ENCODE data around the gene ELP2.
"Not testable (repeated sequence)": the region's sequence is repeated elsewhere in the genome, so short reads cannot be mapped to it uniquely, and the experiment has no call there.

ELP2 gene

GRCh38 chr18:36188916-36189315 lies 59.2 kb downstream of the ELP2 start:
- DNase-seq (ENCODE audit: low read depth) = no peak

DNA sequence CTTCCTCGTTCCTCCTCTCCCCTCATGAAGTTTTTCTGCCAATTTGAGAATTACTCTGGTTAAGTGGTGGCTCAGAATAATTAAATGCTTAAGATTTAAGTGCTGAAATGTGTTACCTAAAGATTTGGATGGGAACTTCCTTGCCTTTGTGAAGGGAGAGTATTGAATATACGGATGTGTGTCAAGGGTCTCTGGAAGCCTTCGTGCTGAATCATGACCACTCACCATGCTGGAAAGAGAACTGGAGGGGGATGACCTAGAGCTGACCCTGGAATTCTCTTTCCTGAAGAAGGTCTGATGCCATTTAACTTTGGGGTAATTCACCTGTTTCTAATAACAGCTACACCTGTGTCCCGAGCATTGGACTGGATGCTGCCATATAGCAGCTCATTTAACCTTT lies 59.8 kb downstream of the ELP2 start:
- DNase-seq (ENCODE audit: low read depth) = no peak

GRCh38 chr18:36191286-36191685 lies 61.6 kb downstream of the ELP2 start:
- no peak for DNase-seq (ENCODE audit: low read depth)

DNA sequence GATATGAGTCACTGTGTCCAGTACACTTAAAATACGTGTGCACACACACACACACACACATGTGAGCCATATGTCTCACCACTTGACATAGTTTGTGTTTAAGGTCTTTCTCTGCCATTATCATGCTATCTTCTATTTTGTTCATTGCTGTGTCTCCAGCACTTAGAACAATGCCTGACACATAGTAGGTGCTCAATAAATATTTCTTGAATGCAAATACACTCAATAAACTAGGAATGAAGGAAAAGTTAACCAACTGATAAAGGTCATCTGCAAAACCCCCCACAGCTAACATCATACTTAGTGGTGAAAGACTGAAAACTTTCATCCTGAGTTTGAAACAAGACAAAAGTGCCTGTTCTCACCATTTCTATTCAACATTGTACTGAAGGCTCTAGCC lies 62.0 kb downstream of the ELP2 start:
- no peak for DNase-seq (ENCODE audit: low read depth)

DNA sequence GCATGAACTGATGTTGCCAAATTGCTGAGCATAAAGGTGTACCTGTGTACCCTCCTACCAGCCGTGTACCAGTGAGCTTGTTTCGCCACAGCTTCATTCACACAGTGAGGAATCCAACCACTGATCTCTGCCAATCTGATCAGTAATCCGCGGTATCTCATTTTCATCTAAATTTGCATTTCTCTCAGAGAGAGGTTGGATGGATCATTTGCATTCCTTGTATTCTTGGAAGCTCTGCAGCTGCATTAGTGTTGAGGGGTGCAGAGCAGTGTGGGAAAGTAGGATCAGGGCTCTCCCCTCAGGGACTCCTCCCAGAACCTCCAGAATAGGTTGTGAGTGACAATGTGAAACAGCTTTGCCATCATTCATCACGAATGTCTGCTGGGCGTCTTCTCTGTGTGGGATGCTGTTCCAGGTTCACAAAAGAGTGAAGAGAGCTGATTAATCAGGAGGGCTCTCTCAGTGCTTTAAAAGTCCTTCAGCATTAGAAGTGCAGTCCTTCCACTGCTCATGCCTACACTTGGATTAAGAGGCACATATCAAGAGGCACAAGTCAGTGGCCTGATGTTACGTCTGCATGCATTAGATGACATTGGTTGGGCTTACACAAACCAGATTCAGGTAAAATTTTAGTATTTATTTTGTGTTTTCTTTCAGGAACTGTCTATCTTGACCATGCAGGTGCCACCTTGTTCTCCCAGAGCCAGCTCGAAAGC lies 65.1 kb downstream of the ELP2 start:
- no peak for DNase-seq (ENCODE audit: low read depth)

- no peak for DNase-seq (ENCODE audit: low read depth)
These were observed 65.9 kb downstream of the ELP2 start for GRCh38 chr18:36195427-36196122.

GRCh38 chr18:36196238-36196995 lies 66.7 kb downstream of the ELP2 start:
- no peak for DNase-seq (ENCODE audit: low read depth)

DNA sequence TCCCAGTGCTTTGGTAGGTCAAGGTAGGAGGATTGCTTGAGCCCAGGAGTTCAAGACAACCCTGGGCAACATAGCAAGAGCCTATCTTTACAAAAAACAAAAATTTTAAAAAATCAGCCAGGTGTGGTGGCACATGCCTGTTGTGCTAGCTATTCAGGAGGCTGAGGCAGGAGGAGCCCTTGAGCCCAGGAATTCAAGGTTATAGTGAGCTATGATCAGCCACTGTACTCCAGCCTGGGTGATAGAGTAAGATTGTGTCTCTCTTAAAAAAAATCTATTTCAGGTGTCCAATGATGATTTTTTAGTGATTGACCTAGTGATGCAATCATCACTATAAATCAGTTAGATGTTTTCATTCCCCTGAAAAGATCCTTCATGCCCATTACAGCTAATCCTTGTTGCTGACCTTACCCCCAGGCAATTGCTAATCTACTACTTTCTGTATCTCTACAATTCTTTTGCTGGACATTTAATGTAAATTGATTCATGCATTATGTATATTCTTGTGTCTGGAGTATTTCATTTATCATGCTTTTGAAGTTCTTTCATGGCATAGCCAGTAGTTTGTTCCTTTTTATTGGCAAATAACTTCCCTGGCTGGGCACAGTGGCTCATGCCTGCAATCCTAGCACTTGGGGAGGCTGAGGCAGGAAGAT lies 67.9 kb downstream of the ELP2 start:
- no peak for DNase-seq (ENCODE audit: low read depth)

GRCh38 chr18:36199691-36200295 lies 70.1 kb downstream of the ELP2 start:
- no peak for DNase-seq (ENCODE audit: low read depth)

DNA sequence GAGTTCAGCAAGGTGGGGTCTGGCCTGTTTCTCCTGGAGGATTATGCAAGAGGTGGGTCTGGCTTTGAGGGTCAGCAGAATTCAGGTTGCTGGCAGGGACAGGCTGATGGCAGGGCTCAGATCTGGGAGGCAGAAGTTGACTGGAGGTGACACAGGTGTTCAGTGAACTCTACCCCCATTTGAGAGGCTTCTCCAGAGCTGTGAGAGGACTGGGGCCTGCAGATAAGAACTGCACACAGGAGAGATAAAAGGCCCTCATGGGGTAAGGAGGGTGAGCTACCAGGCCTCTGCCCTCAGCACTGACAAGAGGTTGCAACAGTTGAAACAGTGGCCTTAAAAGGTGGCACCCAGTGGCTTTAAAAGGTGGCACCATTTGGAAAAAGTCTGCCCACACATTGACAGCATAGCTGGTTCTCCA lies 70.7 kb downstream of the ELP2 start:
- no peak for DNase-seq (ENCODE audit: low read depth)

DNA sequence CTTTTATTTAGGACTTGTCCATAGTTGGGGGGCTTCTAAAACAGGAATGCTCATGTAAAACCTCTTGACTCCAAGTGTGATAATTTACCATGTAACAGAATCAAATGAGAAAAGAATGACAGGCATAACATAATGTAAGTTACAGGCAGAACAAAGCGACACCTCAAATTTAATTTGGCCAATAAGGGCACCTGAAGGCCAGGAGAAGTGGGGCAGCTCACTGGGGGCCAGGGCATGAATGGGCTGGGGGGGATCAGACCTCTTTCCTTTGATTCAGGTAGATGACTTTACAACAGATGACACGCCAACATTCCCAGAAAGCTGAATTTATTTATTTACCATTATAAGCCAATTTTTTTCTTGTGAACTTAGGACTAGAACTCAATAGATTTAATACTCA lies 72.1 kb downstream of the ELP2 start:
- DNase-seq (ENCODE audit: low read depth) = no peak

DNA sequence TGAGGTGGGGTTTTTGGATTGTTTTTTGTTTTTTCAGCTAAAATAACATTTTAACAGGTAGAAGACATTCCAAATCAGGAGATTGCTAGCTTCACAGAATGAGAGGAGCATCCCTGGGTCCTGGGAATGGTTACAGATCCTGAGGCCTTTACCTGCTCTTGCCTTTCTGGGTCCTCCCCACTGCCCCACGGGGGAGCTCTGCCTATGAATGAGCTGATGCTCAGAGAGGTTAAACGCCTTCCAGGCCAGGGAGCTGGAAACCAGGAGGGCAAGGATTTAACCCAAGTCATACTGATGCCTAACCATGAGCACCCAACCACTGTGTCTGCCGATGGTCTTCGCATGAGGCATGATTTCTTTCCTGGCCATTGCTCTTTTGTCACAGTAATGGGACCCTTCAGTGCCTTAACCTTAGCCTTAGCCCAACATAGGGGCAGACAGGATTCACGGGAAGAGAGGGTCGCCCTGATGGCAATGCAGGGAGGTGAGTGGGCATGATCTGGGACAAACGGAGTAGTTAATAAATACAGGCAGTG lies 73.7 kb downstream of the ELP2 start:
- no peak for DNase-seq (ENCODE audit: low read depth)

GRCh38 chr18:36205166-36205565 lies 75.5 kb downstream of the ELP2 start:
- no peak for DNase-seq (ENCODE audit: low read depth)

DNA sequence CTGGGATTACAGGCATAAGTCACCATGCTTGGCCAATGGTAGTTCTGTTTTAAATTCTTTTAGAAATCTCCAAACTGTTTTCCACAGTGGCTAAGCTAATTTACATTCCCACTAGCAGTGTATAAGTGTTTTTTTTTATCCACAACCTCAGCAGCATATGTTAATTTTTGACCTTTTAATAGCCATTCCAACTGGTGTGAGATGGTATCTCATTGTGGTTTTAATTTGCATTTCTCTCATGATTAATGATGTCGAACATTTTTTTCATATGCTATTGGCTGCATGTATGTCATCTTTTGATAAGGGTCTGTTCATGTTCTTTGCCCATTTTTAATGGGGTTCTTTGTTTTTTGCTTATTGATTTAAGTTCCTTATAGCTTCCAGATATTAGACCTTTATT lies 77.6 kb downstream of the ELP2 start:
- no peak for DNase-seq (ENCODE audit: low read depth)

DNA sequence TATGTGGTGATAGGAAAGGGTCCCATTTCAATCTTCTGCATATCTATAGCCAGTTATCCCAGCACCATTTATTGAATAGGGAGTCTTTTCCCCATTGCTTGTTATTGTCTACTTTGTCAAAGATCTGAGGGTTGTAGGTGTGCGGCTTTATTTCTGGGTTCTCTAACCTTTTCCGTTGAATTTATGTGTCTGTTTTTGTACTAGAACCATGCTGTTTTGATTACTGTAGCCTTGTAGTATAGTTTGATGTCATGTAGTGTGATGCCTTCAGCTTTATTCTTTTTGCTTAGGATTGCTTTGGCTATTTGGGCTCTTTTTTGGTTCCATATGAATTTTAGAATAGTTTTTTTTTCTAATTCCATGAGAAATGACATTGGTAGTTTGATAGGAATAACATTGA lies 78.3 kb downstream of the ELP2 start:
- DNase-seq (ENCODE audit: low read depth) = not testable (repeated sequence)

DNA sequence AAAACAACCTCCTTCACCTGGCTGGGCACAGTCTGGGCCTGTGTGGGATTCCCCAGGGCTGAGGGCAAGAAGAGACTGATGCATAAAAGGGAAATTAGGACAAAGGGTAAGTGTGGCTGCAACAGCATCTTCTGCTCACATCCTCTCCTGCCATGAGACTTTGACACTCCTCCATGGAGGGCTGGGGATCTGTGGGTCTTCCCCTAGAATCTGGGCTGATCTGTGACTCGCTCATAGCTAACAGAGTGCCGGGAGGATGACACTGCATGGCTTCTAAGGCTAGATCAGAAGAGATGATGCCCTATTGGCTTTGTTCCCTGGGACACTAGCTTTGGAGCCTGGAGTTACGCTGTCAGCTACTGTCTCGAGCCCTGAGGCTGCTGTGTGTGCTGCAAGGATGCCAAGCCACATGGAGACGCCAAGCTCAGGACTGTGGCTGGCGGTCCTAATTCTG lies 81.9 kb downstream of the ELP2 start:
- DNase-seq (ENCODE audit: low read depth) = no peak

DNA sequence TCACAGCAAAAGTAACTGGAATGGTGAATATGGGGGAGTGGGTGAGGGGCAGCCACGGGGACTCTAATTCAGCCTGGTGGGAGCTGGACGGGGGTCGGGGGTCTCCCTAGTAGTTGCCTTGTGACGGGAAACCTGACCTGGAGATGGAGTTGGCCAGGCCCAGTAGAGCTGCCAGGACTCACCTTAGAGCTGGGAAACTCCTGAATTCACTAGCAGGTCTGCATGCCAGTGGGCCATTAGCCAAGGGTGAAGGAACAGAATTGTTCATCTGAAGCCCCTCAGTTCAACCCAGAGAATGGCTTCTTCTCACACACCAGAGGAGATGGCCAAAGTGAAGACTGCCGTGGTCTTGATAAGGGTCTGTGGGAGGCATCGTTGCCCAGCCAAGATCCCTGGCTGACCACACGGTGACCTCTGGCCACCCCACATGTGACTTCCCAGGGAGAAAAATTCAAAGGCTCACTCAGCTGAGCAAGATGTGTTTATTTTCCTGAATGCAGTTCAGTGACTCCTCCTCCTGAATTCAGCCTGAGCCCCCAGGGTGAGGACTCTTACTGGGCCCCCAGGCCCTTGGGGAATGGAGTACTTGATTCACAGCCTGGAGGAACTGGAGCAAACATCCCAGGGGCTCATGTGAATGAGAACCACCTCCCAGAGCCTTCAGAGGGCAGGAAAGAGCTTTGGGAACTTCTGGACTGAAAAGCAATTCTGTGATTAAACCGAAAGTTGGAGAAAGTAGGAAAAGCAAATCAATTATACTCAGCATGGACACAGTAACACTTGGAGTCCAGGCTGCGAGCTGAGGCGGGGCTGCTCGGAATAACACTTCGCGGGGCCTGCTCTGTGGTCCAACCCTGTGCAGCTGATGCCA lies 82.8 kb downstream of the ELP2 start:
- DNase-seq (ENCODE audit: low read depth) = no peak

DNA sequence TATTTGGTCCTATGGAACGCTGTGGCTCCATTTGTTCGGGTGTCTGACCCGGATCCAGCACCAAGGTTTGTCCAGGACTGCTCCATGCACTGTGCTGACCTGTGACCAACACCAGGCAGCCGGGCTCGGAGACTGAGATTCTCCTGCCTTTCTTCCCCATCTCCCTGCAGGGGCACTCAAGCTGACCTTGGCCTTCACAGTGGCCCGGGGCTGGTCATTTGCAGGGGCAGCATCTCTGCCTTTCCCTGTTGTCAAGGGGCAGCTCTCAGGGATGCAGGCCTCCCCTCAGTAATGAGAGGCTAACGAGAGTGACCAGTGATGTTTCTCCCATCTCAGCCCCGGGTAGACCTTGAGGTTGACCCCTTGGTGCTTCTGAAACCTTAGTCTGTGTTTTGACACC lies 85.1 kb downstream of the ELP2 start:
- no peak for DNase-seq (ENCODE audit: low read depth)

GRCh38 chr18:36215577-36215976 lies 85.9 kb downstream of the ELP2 start:
- DNase-seq (ENCODE audit: low read depth) = no peak

- no peak for DNase-seq (ENCODE audit: low read depth)
These were observed 87.6 kb downstream of the ELP2 start for GRCh38 chr18:36217348-36217747.

GRCh38 chr18:36229188-36229587 lies 99.5 kb downstream of the ELP2 start:
- no peak for DNase-seq (ENCODE audit: low read depth)

Measured in stimulated activated CD8-positive, alpha-beta memory T cell treated with anti-CD3 and anti-CD28 coated beads, Interleukin-4, amount 100 ng/mL, for 24 hours (primary cell).